NCI-H1092 (cell line): ENCODE measurements around the gene NFYC.

Experiments used
- DNase-seq: peaks from one replicate; lab custom pipeline; 2025; lab: John Stamatoyannopoulos, UW

NFYC gene

GRCh38 chr1:40691538-40692428 is at the start of gene NFYC:
TSS of gene NFYC (plus strand) at chr1:40691704. CDS start at chr1:40738844, 47,140 bp downstream.
- peak; percentile 100 for DNase-seq

GRCh38 chr1:40645118-40645680 is 46.3 kb upstream of the NFYC start:
- DNase-seq, result no peak

- DNase-seq, result no peak
Observed at GRCh38 chr1:40646315-40646714, 45.2 kb upstream of the NFYC start.

- DNase-seq, result no peak
Observed at GRCh38 chr1:40648200-40648599, 43.3 kb upstream of the NFYC start.

- DNase-seq, result no peak
Observed at GRCh38 chr1:40648928-40649591, 42.4 kb upstream of the NFYC start.

GRCh38 chr1:40649592-40649930 is 41.9 kb upstream of the NFYC start:
- peak; percentile 13 for DNase-seq

GRCh38 chr1:40650075-40650474 is 41.4 kb upstream of the NFYC start:
- DNase-seq, result no peak

- DNase-seq, result no peak
Observed at GRCh38 chr1:40651138-40651857, 40.2 kb upstream of the NFYC start.

- DNase-seq, result no peak
Observed at GRCh38 chr1:40652468-40652867, 39.0 kb upstream of the NFYC start.

GRCh38 chr1:40652979-40653378 is 38.5 kb upstream of the NFYC start:
- DNase-seq, result no peak

GRCh38 chr1:40653851-40654537 is 37.5 kb upstream of the NFYC start:
- DNase-seq, result no peak

GRCh38 chr1:40657046-40657445 is 34.5 kb upstream of the NFYC start:
- DNase-seq, result no peak

- DNase-seq, result no peak
Observed at GRCh38 chr1:40658751-40659648, 32.5 kb upstream of the NFYC start.

- DNase-seq, result no peak
Observed at GRCh38 chr1:40659649-40659947, 31.9 kb upstream of the NFYC start.

- no peak for DNase-seq
Observed at GRCh38 chr1:40661678-40662077, 29.8 kb upstream of the NFYC start.

GRCh38 chr1:40662151-40662550 is 29.4 kb upstream of the NFYC start:
- no peak for DNase-seq

- DNase-seq, result no peak
Observed at GRCh38 chr1:40662864-40663263, 28.6 kb upstream of the NFYC start.

- DNase-seq, result peak; percentile 18
Observed at GRCh38 chr1:40663324-40664166, 28.0 kb upstream of the NFYC start.

GRCh38 chr1:40664167-40664537 is 27.4 kb upstream of the NFYC start:
- no peak for DNase-seq

- DNase-seq, result peak; percentile 7
Observed at GRCh38 chr1:40664791-40665190, 26.7 kb upstream of the NFYC start.
